GM23248 (cell line): ENCODE measurements around the gene NLRP9.

Source experiments
- EZH2 ChIP-seq: fragments of 200-600 bp; sonication (generic); IDR thresholded peaks from 2 replicates; pipeline ENCODE4 v1.6.1; 2018; ENCODE audit warnings: antibody characterized with exemption, mild to moderate bottlenecking; ENCODE audit not compliant: insufficient read depth, poor library complexity, severe bottlenecking
- EZH2phosphoT487 ChIP-seq: fragments of 200-600 bp; sonication (generic); IDR thresholded peaks from 2 replicates; pipeline ENCODE4 v1.6.1; 2018; ENCODE audit warnings: antibody characterized with exemption, moderate library complexity, mild to moderate bottlenecking, low read depth; ENCODE audit not compliant: insufficient read depth

GRCh38 chr19:55684946-55685681, 53.1 kb downstream of the NLRP9 start:
- TF ChIP-seq EZH2 = no peak
- no peak for TF ChIP-seq EZH2phosphoT487
